Measurements from ENCODE around the gene FGR.

GRCh38 chr1:27633640-27634176, 1.3 kb downstream of the FGR start:
- TF ChIP-seq CTCF (IDR thresholded peaks at IDR 0.05) (no peak), POLR2A (IDR thresholded peaks at IDR 0.05) (no peak)

All from heart left ventricle (tissue), 13 donors.